ENCODE data around the gene LSM12. TPM values are rescaled to one million over a fixed set of nuclear protein-coding genes. Genes with fewer than 3 reads are reported as not detected.
A peak's percentile ranks its signal among the peaks of the same experiment; 100 is the strongest.

Gene LSM12
- polyA plus RNA-seq, 1 of the 3 experiments (the other 2 are of a cell fraction): 26.6 TPM

GRCh38 chr17:44070455-44071197 is 4.2 kb upstream of the LSM12 start, which contains the start of gene G6PC3:
G6PC3 (plus strand) TSS chr17:44070735; CDS start chr17:44070966, 231 bp downstream.
- Histone ChIP-seq H2AFZ (ENCODE audit: low read depth) (peak within 1 kb of the TSS; percentile 76), H4K20me1 (ENCODE audit: insufficient read depth) (no peaks in the 10 kb centered on the region; the same call in 1 of the 2 replicates), H3K9me3 (no peaks in the 10 kb centered on the region), H3F3A (replicated peaks; ENCODE audit: insufficient read depth) (peaks cover 18% of the 10 kb centered on the region), H3K9ac (peak within 1 kb of the TSS; percentile 87), H3K36me3 (replicated peaks in 1 of 2; ENCODE audit: control insufficient read depth in 1 of 2, insufficient read depth in 2 of 2, low read length in 1 of 2) (peaks cover 8 to 18% of the 10 kb centered on the region in 2 experiments), H3K4me3 (ENCODE audit: low read depth in 2 of 2, low read length in 1 of 2) (peak within 1 kb of the TSS; percentile 68 to 82), H3K27me3 (ENCODE audit: insufficient read depth) (no peaks in the 10 kb centered on the region), H3K79me2 (ENCODE audit: insufficient read depth) (peaks cover 51% of the 10 kb centered on the region), H3K9me2 (no peaks in the 10 kb centered on the region), H3K27ac (ENCODE audit: low read depth in 2 of 2, low read length in 1 of 2) (peak within 1 kb of the TSS; percentile 95 to 96), H3K4me1 (ENCODE audit: control insufficient read depth in 1 of 2, insufficient read depth in 2 of 2, low read depth in 1 of 2, low read length in 1 of 2) (peaks cover 9 to 11% of the 10 kb centered on the region in 2 experiments), H3K4me2 (peak within 1 kb of the TSS; percentile 95)
- ChIA-PET POLR2A (interaction anchor here (0.5 to 0.6 kb wide), 2 partner anchors 31 to 116 kb away, joined by 3 to 4 read pairs; no protein-coding TSS in a partner anchor), CTCF (interaction anchor here (1.0 to 3.6 kb wide), 9 partner anchors 13 to 139 kb away, joined by 3 to 17 read pairs (median 4); no protein-coding TSS in a partner anchor)
- peak; percentile 99 for DNase-seq
- 3% methylated on average over 23 of the region's 53 CpGs for WGBS (ENCODE audit: low lambda C conversion rate)
- peak; percentile 77; the same call in 1 of the 2 replicates for TF ChIP-seq REST (IDR thresholded peaks at IDR 0.05; ENCODE audit: low read depth, low read length)
- TF ChIP-seq CTCF (IDR thresholded peaks at IDR 0.05): no peak; the same call in 1 of the 2 replicates
- TF ChIP-seq FOXM1 (IDR thresholded peaks at IDR 0.05; ENCODE audit: low read depth): 0 out of 2 replicates have a peak, but pooled peaks have one; percentile 36
- TF ChIP-seq, protein P1, sequence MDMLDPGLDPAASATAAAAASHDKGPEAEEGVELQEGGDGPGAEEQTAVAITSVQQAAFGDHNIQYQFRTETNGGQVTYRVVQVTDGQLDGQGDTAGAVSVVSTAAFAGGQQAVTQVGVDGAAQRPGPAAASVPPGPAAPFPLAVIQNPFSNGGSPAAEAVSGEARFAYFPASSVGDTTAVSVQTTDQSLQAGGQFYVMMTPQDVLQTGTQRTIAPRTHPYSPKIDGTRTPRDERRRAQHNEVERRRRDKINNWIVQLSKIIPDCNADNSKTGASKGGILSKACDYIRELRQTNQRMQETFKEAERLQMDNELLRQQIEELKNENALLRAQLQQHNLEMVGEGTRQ (IDR thresholded peaks at IDR 0.05; ENCODE audit: borderline replicate concordance, low read depth, low read length): peak; percentile 97
- TF ChIP-seq, protein P2, sequence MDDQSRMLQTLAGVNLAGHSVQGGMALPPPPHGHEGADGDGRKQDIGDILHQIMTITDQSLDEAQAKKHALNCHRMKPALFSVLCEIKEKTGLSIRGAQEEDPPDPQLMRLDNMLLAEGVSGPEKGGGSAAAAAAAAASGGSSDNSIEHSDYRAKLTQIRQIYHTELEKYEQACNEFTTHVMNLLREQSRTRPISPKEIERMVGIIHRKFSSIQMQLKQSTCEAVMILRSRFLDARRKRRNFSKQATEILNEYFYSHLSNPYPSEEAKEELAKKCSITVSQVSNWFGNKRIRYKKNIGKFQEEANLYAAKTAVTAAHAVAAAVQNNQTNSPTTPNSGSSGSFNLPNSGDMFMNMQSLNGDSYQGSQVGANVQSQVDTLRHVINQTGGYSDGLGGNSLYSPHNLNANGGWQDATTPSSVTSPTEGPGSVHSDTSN (IDR thresholded peaks at IDR 0.05): 0 out of 2 replicates have a peak, but pooled peaks have one; percentile 11
- TF ChIP-seq, protein P3, sequence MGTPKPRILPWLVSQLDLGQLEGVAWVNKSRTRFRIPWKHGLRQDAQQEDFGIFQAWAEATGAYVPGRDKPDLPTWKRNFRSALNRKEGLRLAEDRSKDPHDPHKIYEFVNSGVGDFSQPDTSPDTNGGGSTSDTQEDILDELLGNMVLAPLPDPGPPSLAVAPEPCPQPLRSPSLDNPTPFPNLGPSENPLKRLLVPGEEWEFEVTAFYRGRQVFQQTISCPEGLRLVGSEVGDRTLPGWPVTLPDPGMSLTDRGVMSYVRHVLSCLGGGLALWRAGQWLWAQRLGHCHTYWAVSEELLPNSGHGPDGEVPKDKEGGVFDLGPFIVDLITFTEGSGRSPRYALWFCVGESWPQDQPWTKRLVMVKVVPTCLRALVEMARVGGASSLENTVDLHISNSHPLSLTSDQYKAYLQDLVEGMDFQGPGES (IDR thresholded peaks at IDR 0.05; ENCODE audit: low read depth, low read length): no peak
- peak; percentile 84 for TF ChIP-seq GABPA (IDR thresholded peaks at IDR 0.05; ENCODE audit: low read depth)
- TF ChIP-seq RCOR1 (IDR thresholded peaks at IDR 0.05; ENCODE audit: low read length): peak; percentile 64
- TF ChIP-seq JUND (IDR thresholded peaks at IDR 0.05): no peak
- TF ChIP-seq NRF1 (IDR thresholded peaks at IDR 0.05; ENCODE audit: low read depth, low read length): no peak
- no peak; the same call in 1 of the 2 replicates for TF ChIP-seq GATA2 (CRISPR knock-in tag; IDR thresholded peaks at IDR 0.05)
- peak; percentile 100 for TF ChIP-seq MXI1 (IDR thresholded peaks at IDR 0.05; ENCODE audit: low read depth, low read length)
- TF ChIP-seq TAF1 (IDR thresholded peaks at IDR 0.05; ENCODE audit: borderline replicate concordance, low read depth, low read length): peak; percentile 74; the same call in 1 of the 2 replicates
- peak; percentile 41; the same call in 1 of the 2 replicates for TF ChIP-seq FOXJ3 (CRISPR knock-in tag; IDR thresholded peaks at IDR 0.05)
- TF ChIP-seq SIN3A (IDR thresholded peaks at IDR 0.05; ENCODE audit: borderline replicate concordance, low read depth, low read length): peak; percentile 100
- no peak for TF ChIP-seq RAD21 (IDR thresholded peaks at IDR 0.05; ENCODE audit: low read length)
- TF ChIP-seq RFX5 (IDR thresholded peaks at IDR 0.05; ENCODE audit: low read length): no peak
- 0 out of 2 replicates have a peak, but pooled peaks have one; percentile 62 for TF ChIP-seq ZBTB33 (IDR thresholded peaks at IDR 0.05; ENCODE audit: borderline replicate concordance, low read depth)
- no peak; the same call in 1 of the 2 replicates for TF ChIP-seq MEF2A (IDR thresholded peaks at IDR 0.05; ENCODE audit: borderline replicate concordance, low read depth)
